ENCODE results near the gene ZEB1. TPM values are rescaled to one million over a fixed set of nuclear protein-coding genes. Genes with fewer than 3 reads are reported as not detected.

The ZEB1 gene
- 4.9 to 10.1 TPM (median 7.7 TPM) in 5 replicates for total RNA-seq (2022; extraction: Qiagen RNA extraction)

GRCh38 chr10:31318854-31319601 is at the start of gene ZEB1:
Gene ZEB1, plus strand, starts transcription at chr10:31319216. Its CDS starts 19 bp downstream, at chr10:31319235.

